ENCODE results near the gene SGSH. TPM values are rescaled to one million over a fixed set of nuclear protein-coding genes. Genes with fewer than 3 reads are reported as not detected.

SGSH gene
- 14.1 and 15.4 TPM in 2 replicates for total RNA-seq

GRCh38 chr17:80220054-80220735 is at the start of gene SGSH, which contains the start of gene SLC26A11:
SGSH (minus strand) TSS chr17:80220333; CDS start chr17:80220313, 20 bp downstream.
SLC26A11 (plus strand) TSS chr17:80220427; CDS start chr17:80221561, 1,134 bp downstream.

DNA sequence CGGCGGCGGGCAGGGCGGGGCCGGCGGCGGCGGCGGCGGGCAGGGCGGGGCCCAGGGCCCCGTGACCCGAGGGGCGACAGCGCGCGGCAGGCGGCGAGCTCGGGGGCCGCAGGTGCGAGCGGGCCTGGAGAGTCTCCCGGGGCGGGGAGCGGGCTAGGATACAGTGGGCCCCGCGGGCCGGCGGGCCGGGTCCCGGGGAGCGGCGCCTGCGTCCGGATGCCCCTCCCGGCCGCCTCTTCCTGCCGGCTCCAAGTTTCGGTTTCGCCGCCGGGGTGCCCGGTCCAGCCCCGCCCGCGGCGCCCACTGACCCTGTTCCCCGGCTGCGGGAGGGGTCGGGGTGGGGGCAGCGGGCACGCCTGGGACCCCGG is 40.6 kb upstream of the SGSH start, which contains the start of gene RNF213:
TSS of gene RNF213 (plus strand) at position 62 of the 368 bp plus-strand sequence. CDS start 2,830 bp downstream, outside the sequence.

GRCh38 chr17:80169784-80170500 is 50.2 kb downstream of the SGSH start, which contains the start of gene CARD14:
CARD14 (plus strand) TSS chr17:80170030; CDS start chr17:80181439, 11,409 bp downstream.

Other genes starting within 250 kb of the SGSH start
- gene TBC1D16, start 184.5 kb downstream of the SGSH start, total RNA-seq: 81.5 and 104 TPM in 2 replicates
- gene CCDC40, start 183.7 kb downstream of the SGSH start, total RNA-seq: 2.7 and 4.0 TPM in 2 replicates
- gene GAA, start 118.8 kb downstream of the SGSH start, total RNA-seq: 20.7 and 25.7 TPM in 2 replicates
- gene EIF4A3, start 73.2 kb downstream of the SGSH start, total RNA-seq: 83.7 and 84.9 TPM in 2 replicates
- gene CARD14, start 50.3 kb downstream of the SGSH start, total RNA-seq: under 0.01 TPM in 2 replicates
- gene SLC26A11, start 94 bp upstream of the SGSH start, total RNA-seq: 9.2 TPM in 2 replicates
- gene RNF213, start 40.5 kb upstream of the SGSH start, total RNA-seq: 103 and 117 TPM in 2 replicates
- gene ENDOV, start 194.8 kb upstream of the SGSH start, total RNA-seq: 16.2 and 19.1 TPM in 2 replicates

Measured in subcutaneous preadipocyte (primary cell).